Dedifferentiated amniotic fluid mesenchymal stem cell (primary cell): ENCODE data around the gene NR5A2.

Experiments used
- DNase-seq: peaks from one replicate; pipeline ENCODE4 v3.0.0-alpha.2; 2016; ENCODE audit errors: extremely low spot score

NR5A2 gene

DNA sequence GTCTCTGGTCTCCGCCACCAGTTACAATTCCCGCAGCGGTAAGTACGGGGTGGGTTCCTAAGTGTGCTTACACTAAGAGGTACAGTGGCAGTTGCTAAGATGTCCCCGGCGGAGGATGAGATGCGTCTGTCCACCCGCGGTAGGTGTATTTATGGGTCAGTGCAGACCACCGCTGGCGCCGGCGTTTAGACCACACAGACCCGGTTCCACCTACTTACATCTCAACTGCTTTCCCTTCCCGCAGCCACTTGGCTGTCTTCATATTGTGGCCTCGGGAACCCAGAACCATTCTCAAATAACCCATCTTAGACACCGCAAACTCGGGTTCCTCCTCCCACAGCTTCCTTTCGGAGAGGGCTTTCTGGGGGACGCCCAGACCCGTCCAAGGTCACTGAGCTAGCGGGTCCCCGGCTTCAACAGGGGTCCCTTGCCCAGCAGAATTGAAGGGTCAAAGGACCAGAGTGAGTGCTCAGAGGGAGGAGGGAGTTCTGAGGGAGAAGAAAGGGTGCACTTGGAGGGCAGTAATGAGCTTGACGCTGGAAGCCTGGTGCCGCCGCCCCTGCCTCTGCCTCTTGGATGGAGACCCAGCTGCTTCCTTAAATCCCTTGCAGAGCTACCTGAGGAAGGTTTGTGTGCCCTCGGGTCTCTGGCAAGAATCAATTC lies 8.6 kb downstream of the NR5A2 start:
- DNase-seq, result no peak

DNA sequence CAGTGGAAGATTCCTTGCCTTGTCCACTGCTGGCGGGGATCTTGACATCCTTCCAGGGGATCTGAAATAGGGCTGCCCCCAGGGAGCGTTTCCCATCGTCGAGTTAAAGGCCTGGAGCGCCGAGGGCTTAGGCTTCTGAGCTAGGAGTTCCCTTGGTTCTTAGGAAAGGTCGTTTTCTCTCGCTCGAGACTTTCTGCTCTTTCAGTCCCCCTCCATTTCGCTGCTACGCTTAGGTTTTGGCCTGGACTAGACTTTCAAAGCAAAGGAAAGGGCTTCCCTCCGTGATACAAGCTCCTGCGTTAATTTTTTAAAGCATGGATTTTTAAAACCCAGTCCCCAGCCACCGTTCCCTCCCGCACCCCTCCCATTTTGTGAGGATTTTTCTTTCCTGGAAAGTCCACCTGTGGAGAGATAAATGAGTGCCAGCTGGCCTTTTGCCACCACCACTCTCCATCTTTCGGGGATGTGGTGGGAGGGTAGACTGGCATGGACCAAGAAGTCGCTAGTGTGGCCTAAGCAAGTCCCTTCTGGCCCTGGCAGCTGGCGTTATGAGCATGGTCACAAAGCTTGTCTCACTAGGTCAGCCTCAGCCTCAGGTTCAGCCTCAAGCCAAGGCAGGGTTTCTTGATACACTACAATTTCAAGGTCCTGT lies 9.2 kb downstream of the NR5A2 start:
- no peak for DNase-seq

DNA sequence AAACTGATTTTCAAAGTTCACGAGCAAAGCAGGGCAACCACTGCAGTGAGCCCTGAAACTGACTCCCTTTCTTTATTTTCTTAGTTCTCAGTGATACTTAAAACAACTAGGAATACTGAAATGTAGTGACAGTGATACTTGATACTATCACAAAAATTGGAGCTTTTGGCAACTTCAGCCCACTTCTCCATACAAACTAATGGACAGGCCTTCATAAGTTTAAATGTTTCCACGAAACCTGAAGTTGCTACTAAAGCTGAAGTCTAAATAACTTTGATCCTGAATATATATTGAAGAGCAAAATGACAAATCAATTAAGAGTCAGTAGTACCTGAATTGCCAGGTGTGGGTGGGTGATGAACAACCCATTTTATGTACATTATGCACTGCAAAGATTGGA lies 10.0 kb downstream of the NR5A2 start:
- no peak for DNase-seq

DNA sequence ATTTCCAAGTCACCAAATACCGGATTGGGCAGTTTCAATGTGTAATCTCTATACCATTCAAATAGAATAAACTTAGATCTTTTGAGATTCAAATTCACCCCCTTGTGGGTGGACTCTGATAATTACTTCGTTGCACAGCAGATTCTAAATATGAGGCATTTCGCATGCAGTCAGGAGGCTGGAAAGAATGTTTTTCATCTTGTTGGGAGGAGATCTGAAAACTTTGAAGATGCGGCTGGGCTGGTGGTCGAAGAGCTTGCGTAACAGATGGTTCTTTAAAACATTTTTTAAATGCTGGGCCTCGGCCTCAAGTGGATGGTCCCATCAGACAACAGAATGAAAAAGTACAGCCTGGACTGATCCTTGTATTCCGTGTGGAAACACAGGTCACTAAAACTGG lies 10.4 kb downstream of the NR5A2 start:
- DNase-seq, result no peak

DNA sequence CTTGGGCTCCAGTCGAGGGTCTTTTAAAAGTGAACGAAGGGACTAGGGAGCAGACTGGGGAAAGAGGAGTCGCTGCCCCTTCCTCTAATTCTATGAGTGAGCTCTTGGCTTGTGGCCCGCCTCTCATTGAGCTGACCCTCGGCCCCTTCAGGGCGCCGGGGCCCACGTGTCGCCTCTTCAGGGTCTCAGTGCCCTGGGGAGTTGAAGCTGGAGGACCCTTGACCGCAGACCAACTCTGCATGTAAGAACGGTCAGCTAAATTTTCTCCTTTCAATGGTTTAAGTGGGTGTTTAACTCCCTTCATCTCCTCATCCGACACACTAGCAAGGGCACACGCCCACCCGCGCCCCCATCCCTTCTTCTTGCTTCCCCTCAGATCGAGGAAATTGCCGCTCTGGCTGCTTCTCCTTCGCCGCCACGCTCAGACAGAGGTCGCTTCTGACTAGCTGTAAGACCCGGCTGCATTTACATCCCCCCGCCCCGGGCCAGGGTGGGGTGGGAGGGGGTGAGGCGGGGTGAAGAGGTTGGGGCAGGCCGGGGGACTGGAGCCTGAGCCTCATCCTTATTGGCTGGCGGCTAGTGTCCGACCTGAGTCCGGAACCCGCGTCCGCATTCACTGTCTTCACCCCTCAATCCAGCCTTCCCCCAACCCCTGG lies 10.9 kb downstream of the NR5A2 start:
- no peak for DNase-seq

DNA sequence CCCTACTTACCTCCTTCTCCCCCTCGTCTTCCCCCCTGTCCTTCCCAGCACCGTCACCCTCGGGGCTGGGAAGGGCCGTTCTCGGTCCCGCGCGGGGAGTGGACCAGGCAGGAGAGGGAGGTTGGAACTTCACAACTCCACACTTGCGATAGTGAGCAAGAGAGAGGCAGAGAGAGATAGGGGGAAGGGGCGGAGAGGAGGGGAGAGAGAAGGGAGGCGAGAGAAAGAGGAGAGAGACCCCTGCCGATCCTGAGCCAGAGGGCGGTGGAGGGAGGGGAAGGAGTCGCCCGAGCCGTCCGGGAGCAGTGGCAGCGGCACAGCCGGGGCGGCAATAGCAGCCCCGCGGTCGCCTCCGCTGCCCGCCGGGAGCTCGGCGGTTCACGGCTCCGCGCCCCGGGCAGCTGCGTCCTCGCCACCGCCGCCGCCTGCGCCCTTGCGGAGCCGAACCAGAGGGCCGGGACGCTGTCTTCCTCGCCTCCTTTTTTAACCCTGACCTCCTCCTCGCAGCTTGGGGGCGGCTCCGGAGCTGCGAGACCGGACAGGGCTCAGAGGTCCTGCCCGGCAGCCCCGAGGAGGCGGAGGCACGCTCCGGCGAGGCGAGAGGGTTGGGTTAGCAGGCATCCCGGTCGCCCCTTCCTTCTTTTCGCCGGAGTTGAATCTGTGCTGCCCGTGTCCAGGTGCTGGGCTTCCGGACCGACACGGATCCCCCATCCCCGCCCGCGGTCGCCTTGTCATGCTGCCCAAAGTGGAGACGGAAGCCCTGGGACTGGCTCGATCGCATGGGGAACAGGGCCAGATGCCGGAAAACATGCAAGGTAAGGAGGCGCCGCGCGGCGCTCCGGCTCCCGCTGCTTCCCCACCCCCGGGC lies 11.7 kb downstream of the NR5A2 start:
- DNase-seq, result no peak

DNA sequence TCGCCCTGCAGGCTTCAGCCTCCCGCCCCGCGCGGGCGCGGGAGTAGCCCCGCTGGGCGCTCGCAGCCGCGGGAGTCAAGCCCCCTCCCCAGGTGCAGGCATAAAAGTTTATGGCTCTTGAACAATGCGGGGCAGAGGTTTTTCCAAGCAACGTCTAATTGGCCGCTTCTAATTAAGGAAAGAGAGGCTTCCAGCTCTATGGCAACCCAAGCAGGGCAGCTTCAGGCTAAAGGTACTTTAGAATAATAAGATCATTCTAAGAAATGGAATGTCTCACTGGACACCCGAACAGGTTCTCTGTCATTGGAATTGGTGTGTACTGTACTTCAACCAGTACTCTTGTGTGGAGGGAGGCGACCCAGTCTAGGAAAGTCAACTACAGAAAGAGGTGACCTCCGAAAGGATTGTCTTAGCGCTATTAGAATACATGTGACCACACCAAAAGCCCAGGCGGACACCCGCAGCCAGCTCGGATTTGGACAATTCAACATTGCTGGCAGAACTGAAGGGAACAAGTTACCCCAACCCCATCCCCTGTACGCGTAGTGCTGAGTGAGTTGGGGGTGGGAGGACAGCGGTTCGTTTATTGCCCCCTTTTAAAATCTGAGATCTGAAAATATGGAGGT lies 12.5 kb downstream of the NR5A2 start:
- DNase-seq, result no peak

DNA sequence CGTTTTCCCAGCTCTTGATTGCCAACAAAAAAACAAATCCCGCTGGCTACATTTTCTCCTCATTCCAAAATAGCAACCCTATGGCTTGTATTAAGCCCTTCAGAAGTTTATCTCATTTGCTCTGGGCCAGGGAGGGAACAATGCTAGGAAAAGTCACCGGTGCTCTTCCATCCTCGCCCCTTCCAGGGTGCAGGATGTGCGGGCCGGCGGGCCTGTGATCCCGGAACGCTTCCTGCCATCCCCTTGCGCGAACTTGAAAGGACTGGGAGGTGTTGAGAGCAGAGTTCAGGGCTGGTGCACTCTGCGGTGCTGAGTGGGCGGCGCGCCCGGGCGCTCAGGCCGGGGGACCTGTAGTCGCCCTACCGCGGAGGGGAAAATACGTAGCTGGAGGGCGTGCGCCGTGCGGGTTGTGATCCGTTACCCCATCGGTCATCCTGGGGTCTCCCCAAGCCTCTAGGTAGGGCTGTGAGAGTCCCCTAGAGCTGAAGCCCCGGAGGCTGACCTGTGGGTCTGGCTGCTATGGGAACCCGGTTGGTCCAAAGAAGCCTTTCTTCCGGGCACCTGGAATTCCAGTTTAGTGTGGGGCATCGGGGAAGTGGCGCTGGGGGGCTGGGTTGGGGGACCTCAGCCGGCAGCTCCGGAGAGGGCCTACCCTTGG lies 13.1 kb downstream of the NR5A2 start:
- DNase-seq, result no peak

DNA sequence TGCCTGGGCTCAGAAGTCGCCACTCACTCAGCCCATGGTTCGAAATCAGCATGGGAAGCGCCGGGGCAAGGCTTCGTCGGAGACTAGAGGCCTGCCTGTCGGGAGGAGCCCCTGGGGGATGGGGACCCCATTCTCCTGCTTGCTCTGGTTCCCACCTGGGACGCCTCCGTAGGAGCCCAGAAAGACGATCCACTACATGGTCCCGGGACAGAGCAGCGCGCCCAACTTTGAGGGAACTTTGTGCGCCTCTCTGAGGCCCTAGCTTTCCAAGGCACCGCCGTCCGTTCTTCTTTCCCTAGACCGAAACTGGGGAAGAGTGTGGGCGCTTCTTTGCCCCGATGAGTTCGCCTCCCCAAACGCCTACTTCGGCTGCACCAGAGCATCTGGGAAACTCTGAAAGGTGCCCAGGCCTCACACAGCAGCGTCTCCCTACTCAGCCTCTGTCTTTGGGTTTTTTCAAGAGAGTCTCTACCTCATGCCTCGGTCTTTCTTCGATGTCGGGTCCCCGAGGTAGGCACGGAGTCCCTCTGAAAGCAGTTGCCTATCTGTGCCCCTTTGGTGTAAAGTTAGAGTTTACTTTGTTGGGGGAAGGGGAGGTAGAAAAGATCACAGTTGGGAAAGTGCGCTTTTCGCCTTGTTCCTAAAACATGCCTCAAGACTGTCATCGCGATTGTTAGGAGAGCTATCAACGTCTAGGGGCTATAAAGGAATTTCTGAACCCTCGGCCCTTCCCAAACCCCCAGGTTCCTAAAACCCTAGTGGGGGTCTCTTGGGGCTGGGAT lies 14.0 kb downstream of the NR5A2 start:
- no peak for DNase-seq

DNA sequence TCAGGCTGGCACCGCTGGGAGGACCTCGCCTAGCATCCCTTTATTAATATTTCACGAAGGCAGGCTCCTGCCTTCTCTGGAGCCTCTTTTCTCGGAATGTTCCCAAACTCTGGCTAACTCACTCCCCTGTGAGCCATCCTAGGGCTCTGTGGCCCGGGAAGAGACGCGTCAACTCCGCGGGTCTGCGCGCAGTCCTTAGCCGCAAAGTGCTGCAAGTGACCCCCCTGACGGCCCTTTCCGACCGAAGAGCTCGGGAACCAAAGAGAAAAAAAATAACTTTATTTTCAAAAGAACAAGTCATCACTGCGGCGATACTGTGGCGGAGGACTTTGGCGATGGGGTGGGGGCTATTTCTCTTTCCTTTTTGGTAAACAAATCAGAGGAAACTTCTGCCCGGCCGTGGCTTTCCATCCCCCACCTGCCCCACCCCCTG lies 14.6 kb downstream of the NR5A2 start:
- no peak for DNase-seq

DNA sequence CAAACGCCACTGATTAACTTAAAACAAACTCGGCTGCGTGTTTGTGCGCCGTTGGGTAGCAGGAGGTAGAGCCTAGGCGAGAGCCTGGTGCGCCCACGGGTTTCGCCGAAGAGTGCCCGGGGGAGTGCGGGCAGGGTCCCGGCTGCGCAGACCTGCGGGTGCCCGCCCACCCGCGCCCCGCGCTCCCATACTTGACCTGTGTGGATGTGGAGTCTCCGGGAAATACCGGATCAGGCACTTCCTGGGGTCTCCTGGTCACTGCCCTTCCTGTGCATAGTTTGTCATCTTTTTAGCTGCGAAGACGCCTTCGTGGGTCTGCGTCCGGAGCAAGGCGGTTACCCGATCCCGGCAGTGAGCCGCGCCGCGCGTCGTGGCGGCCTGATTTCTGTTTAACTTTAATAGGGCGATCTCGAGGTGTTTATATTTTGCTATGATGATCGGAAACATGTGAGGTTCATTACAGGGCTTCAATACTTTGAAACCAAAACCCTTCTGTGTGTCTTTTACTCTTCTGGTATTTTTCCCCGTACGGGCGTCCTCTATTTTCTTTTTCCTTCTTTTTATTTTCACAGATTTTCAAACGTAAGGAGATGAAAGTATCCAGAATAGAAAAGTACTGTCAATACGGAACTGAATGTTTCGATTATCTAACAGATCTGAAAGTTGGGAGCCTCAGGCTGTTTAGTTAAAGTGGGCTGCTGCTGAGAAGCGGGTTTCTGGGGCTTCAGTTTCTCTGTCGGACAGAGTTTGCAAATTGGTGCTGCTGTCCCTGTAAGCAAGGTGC lies 15.2 kb downstream of the NR5A2 start:
- DNase-seq, result no peak

DNA sequence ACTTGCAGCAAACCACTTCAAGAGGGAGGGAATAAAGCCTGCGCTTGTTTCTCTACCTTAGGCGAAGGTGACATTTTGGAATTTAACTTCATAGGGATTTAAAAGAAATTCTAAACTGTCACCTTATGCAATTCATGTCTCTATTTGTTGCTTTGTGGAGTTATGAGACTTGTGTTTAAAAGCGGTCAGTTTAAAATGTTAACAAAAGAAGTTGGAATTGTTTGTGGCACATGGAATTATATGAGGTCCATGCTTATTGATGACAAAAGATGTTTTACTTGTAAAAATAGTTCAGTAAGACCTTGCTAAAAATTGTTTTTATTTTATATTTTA lies 15.8 kb downstream of the NR5A2 start:
- DNase-seq, result no peak

DNA sequence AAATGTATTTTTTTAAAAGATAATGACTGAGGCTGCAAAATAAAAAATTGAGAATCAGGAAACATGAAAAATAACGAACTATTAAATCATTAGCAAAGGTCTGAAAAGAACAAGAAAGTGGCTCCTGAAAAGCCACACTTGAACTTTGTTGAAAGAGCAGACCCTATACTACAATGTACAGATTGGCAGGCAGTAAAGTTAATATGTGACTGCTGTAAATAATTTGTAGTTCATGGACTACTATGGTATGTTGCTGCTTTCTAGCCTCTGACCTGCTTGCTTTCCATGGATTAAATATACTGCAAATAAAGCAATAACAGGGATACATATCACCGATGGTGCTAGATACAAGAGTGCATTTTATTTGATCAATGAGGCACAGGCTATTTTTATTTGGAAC lies 18.6 kb downstream of the NR5A2 start:
- DNase-seq, result no peak

DNA sequence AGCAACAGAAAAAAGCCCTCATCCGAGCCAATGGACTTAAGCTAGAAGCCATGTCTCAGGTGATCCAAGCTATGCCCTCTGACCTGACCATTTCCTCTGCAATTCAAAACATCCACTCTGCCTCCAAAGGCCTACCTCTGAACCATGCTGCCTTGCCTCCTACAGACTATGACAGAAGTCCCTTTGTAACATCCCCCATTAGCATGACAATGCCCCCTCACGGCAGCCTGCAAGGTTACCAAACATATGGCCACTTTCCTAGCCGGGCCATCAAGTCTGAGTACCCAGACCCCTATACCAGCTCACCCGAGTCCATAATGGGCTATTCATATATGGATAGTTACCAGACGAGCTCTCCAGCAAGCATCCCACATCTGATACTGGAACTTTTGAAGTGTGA lies 20.7 kb downstream of the NR5A2 start:
- no peak for DNase-seq

DNA sequence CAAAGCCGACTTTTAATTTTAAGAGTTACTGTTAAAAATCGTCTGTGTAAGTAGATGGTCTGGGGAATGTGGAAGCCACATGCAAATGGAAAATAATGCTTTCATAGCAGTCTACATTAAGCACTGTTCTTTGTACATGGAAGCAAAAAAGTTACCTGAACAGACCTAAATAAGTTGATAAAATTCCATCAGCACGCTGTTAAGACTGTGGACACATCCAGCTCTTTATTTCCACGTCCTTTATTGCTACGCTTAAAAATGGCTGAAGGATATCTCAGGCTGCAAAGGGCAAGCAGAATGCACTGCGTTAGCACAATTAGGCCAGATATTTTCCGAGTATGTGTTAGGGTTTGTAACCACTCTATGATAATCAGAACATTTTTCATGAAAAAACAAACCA lies 22.3 kb downstream of the NR5A2 start:
- DNase-seq, result no peak

DNA sequence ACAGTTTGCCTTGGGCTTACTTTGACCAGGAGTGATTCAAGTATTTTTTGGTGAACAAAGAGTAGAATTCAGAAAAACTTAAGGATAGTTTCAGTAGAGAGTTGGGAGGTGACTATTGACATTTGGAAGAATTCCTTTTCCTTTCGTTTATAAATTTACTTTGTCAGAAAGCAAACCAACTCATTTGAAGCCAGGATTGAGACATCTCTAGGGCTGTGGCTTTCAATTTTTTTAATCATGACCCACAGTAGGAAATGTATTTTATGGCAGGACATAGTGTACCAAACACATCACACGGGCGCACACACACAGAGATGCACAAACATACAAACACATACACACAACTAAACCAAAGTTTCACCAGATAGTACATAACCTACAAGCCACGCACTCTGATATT lies 24.1 kb downstream of the NR5A2 start:
- DNase-seq, result no peak

DNA sequence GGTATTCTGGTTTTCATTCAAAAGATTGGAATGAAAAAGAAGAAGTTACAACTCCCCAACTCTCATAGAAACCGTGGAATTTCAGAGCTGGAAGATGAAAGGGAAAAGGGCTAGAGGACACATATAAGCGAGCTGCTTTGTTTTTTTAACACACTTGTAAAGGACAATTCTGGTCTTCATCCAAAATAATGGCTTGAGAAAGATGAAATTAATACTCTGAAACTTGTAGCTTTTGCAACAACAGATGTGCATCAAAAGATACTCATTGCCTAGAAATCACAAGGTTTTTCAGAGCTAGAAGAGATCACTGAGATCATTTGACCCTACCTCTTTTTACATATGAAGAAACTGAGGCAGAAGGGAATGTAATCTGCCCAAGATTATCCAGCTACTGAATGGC lies 25.6 kb downstream of the NR5A2 start:
- DNase-seq, result no peak

DNA sequence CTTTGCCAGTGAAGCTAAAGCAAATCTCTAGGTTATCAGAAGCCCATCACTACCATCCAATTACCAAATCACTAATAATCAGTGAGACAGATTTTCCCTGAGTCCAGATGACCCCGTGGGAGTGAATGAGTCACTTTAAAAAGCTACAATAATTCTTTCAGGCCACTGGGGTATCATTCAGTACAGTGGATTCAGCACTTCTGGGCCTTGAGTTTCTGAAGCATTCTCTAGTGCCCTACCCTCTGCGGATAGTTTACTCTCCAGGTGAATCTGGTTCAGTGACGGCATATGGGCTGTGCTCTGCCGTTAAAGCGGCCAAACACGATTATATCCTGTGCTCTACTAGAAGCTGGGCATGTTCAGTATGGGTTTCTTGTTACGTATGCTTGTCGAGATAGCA lies 26.1 kb downstream of the NR5A2 start:
- DNase-seq, result no peak

DNA sequence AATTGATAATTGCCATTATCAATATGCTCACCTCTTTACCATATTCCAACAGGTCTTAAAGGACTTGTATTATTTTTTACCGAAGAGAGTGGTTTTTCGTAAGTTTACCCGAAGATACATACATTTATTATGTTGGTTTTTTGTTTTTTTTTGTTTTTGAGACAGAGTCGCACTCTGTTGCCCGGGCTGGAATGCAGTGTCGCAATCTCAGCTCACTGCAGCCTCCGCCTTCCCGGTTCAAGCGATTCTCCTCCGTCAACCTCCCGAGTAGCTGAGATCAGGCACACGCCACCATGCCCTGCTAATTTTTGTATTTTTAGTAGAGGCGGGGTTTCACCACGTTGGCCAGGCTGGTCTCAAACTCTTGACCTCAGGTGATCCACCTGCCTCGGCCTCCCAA lies 30.8 kb downstream of the NR5A2 start:
- DNase-seq, result no peak

DNA sequence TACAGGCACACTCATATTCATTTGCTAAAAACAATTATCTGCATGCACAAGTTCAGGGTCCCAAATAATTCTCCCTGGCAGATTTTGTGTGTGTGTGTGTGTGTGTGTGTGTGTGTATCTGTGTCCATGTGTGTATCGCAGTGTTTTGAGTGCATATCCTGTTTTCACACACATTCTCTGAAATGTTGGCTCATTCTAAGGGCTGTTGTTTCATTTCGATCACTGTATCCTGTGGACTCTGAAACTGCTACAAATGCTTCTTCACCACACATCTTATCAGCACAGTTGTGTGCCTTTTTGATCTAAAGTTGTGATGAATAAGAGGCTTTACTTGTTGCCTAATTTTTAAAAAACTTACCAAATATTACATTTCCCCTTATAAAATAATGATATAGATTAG lies 34.6 kb downstream of the NR5A2 start:
- no peak for DNase-seq
